Stimulated activated CD4-positive, alpha-beta T cell treated with anti-CD3 and anti-CD28 coated beads, Interleukin-12 subunit alpha, Interleukin-12 subunit beta, amount 100 ng/mL, for 4 hours (primary cell): ENCODE results near the gene PALM3.
A peak's percentile ranks its signal among the peaks of the same experiment; 100 is the strongest.

ENCODE experiments used
- DNase-seq: peaks from one replicate; pipeline ENCODE4 v3.0.0-alpha.2; 2020

The PALM3 gene

GRCh38 chr19:14089662-14090508 is 28.0 kb upstream of the PALM3 start:
- peak; percentile 54 for DNase-seq

GRCh38 chr19:14089412-14089661 is 27.5 kb upstream of the PALM3 start:
- no peak for DNase-seq

GRCh38 chr19:14088634-14089411 is 26.9 kb upstream of the PALM3 start:
- no peak for DNase-seq

GRCh38 chr19:14086098-14086497 is 24.2 kb upstream of the PALM3 start:
- DNase-seq: no peak

GRCh38 chr19:14085309-14085995 is 23.6 kb upstream of the PALM3 start, which contains the start of gene C19orf67:
Gene C19orf67, minus strand, starts transcription at chr19:14085783. Its CDS starts 156 bp downstream, at chr19:14085627.
- no peak for DNase-seq

GRCh38 chr19:14082675-14082960 is 20.7 kb upstream of the PALM3 start:
- no peak for DNase-seq

- DNase-seq: peak; percentile 34
Observed at GRCh38 chr19:14081797-14082674, 20.2 kb upstream of the PALM3 start.

GRCh38 chr19:14080887-14081796 is 19.3 kb upstream of the PALM3 start:
- DNase-seq: peak; percentile 97

- no peak for DNase-seq
Observed at GRCh38 chr19:14078411-14078810, 16.5 kb upstream of the PALM3 start.

GRCh38 chr19:14073925-14074838 is 12.3 kb upstream of the PALM3 start:
- DNase-seq: no peak

- peak; percentile 77 for DNase-seq
Observed at GRCh38 chr19:14073261-14073924, 11.5 kb upstream of the PALM3 start.

- peak; percentile 39 for DNase-seq
Observed at GRCh38 chr19:14072535-14073260, 10.8 kb upstream of the PALM3 start, which contains the start of gene MISP3. Gene MISP3, plus strand, starts transcription at chr19:14072786. Its CDS starts 524 bp downstream, at chr19:14073310.

- DNase-seq: no peak
Observed at GRCh38 chr19:14070268-14071050, 8.6 kb upstream of the PALM3 start.

GRCh38 chr19:14066134-14066533 is 4.3 kb upstream of the PALM3 start:
- DNase-seq: no peak

GRCh38 chr19:14063105-14063504 is 1.2 kb upstream of the PALM3 start:
- no peak for DNase-seq

- no peak for DNase-seq
Observed at GRCh38 chr19:14062558-14062855, 631 bp upstream of the PALM3 start.

- DNase-seq: no peak
Observed at GRCh38 chr19:14061081-14061749, 661 bp downstream of the PALM3 start.

GRCh38 chr19:14059652-14060155 is 2.2 kb downstream of the PALM3 start:
- DNase-seq: no peak
